Measurements from ENCODE around the gene DUSP15.
"Not testable (repeated sequence)": the region's sequence is repeated elsewhere in the genome, so short reads cannot be mapped to it uniquely, and the experiment has no call there.

The DUSP15 gene

GRCh38 chr20:31820228-31820627, 50.1 kb downstream of the DUSP15 start:
- no peak for DNase-seq

GRCh38 chr20:31819083-31819784, 51.1 kb downstream of the DUSP15 start, which contains the start of gene MYLK2:
Gene MYLK2, plus strand, starts transcription at chr20:31819356. Its CDS starts 225 bp downstream, at chr20:31819581.
- no peak for DNase-seq

- DNase-seq, result no peak
Measured at GRCh38 chr20:31818376-31818908, 51.9 kb downstream of the DUSP15 start.

- no peak for DNase-seq
Measured at GRCh38 chr20:31817461-31817860, 52.9 kb downstream of the DUSP15 start.

GRCh38 chr20:31816221-31816620, 54.1 kb downstream of the DUSP15 start:
- no peak for DNase-seq

GRCh38 chr20:31815408-31816188, 54.7 kb downstream of the DUSP15 start:
- no peak for DNase-seq

GRCh38 chr20:31814142-31814541, 56.2 kb downstream of the DUSP15 start:
- not testable (repeated sequence) for DNase-seq

GRCh38 chr20:31813611-31814010, 56.7 kb downstream of the DUSP15 start:
- no peak for DNase-seq

GRCh38 chr20:31811796-31812728, 58.3 kb downstream of the DUSP15 start:
- no peak for DNase-seq

- no peak for DNase-seq
Measured at GRCh38 chr20:31811198-31811597, 59.1 kb downstream of the DUSP15 start.
